ENCODE results near the gene FN1.

The FN1 gene

GRCh38 chr2:215382011-215382410 is 53.9 kb downstream of the FN1 start:
- no peak for DNase-seq

GRCh38 chr2:215380699-215381098 is 55.2 kb downstream of the FN1 start:
- DNase-seq = no peak

- no peak for DNase-seq
Observed at GRCh38 chr2:215379948-215380347, 55.9 kb downstream of the FN1 start.

GRCh38 chr2:215379039-215379438 is 56.8 kb downstream of the FN1 start:
- no peak for DNase-seq

- DNase-seq = no peak
Observed at GRCh38 chr2:215378045-215378444, 57.8 kb downstream of the FN1 start.

GRCh38 chr2:215377283-215377682 is 58.6 kb downstream of the FN1 start:
- no peak for DNase-seq

- DNase-seq = no peak
Observed at GRCh38 chr2:215376103-215376780, 59.6 kb downstream of the FN1 start.

GRCh38 chr2:215375467-215375830 is 60.4 kb downstream of the FN1 start:
- DNase-seq = no peak

GRCh38 chr2:215374642-215375466 is 61.0 kb downstream of the FN1 start:
- no peak for DNase-seq

- DNase-seq = no peak
Observed at GRCh38 chr2:215374002-215374401, 61.9 kb downstream of the FN1 start.

- DNase-seq = no peak
Observed at GRCh38 chr2:215372968-215373649, 62.8 kb downstream of the FN1 start.

GRCh38 chr2:215371915-215372897 is 63.7 kb downstream of the FN1 start:
- DNase-seq = no peak

GRCh38 chr2:215370112-215370965 is 65.5 kb downstream of the FN1 start:
- DNase-seq = no peak

GRCh38 chr2:215369181-215369760 is 66.6 kb downstream of the FN1 start:
- DNase-seq = no peak

- no peak for DNase-seq
Observed at GRCh38 chr2:215368493-215368809, 67.4 kb downstream of the FN1 start.

GRCh38 chr2:215367662-215368492 is 68.0 kb downstream of the FN1 start:
- no peak for DNase-seq

- no peak for DNase-seq
Observed at GRCh38 chr2:215366440-215367032, 69.3 kb downstream of the FN1 start.

- DNase-seq = no peak
Observed at GRCh38 chr2:215365184-215365658, 70.6 kb downstream of the FN1 start.

GRCh38 chr2:215364157-215365155 is 71.4 kb downstream of the FN1 start:
- no peak for DNase-seq

Measured in activated CD4-positive, CD25-positive, alpha-beta regulatory T cell (primary cell).